Sigmoid colon (tissue), 7 donors: Measurements from ENCODE around the gene B4GALNT1. TPM values are rescaled to one million over a fixed set of nuclear protein-coding genes. Genes with fewer than 3 reads are reported as not detected.

Experiments
- DNase-seq: peaks from one replicate; pipeline ENCODE4 v3.0.0-alpha.2; 2019
- H3K27ac ChIP-seq, 4 donors: fragments of 200-600 bp; sonication (generic); one replicate each; pipeline ENCODE4 v1.5.1; 2016 to 2019; ENCODE audit warnings: mild to moderate bottlenecking in 1 of 4
- H3K27me3 ChIP-seq, 3 donors: fragments of 200-600 bp; sonication (generic); one replicate each; pipeline ENCODE4 v1.5.1; 2019; ENCODE audit warnings: mild to moderate bottlenecking in 1 of 3
- H3K36me3 ChIP-seq, 4 donors: fragments of 200-600 bp; sonication (generic); one replicate each; pipeline ENCODE4 v1.5.1; 2016 to 2019
- H3K4me1 ChIP-seq, 4 donors: fragments of 200-600 bp; sonication (generic); one replicate each; pipeline ENCODE4 v1.5.1; 2017 to 2019
- H3K4me3 ChIP-seq, 4 donors: fragments of 200-600 bp; sonication (generic); one replicate each; pipeline ENCODE4 v1.5.1; 2017 to 2019; ENCODE audit warnings: mild to moderate bottlenecking in 2 of 4, moderate library complexity in 1 of 4
- H3K9me3 ChIP-seq, 4 donors: fragments of 200-600 bp in 3 of 4; sonication (generic) in 3 of 4; one replicate each; pipeline versions ENCODE4 v1.5.1 to v1.6.1; 2013 to 2019
- CTCF ChIP-seq, 4 experiments: fragments of 450-650 bp in 3 of 4; fragments of 200-600 bp in 1 of 4; IDR thresholded peaks; one replicate each; pipeline ENCODE4 v1.5.1; 2016 to 2019; ENCODE audit warnings: antibody characterized with exemption in 4 of 4, mild to moderate bottlenecking in 3 of 4, moderate library complexity in 2 of 4
- EP300 ChIP-seq, 4 donors: sonication (generic); formaldehyde crosslinking; IDR thresholded peaks; one replicate each; pipeline ENCODE4 v1.6.1; 2017; ENCODE audit warnings: antibody characterized with exemption in 4 of 4
- POLR2A ChIP-seq, 2 donors: fragments of 450-650 bp; IDR thresholded peaks; one replicate each; pipeline ENCODE4 v1.6.1; 2016; ENCODE audit warnings: antibody characterized with exemption in 2 of 2, mild to moderate bottlenecking in 2 of 2, moderate library complexity in 2 of 2
- POLR2AphosphoS5 ChIP-seq, 4 donors: sonication (generic); formaldehyde crosslinking; IDR thresholded peaks; one replicate each; pipeline ENCODE4 v1.6.1; 2017; ENCODE audit warnings: antibody characterized with exemption in 4 of 4
- WGBS, 2 donors: extraction: QIAGEN DNeasy Blood & Tissue Kit; methylation state at CpG; one replicate each; pipeline ENCODE4 v1.1.7; 2013; 5-methylcytosine and 5-hydroxymethylcytosine counted together
- intact Hi-C: fragments of 100-400 bp; cut with DNase I; formaldehyde crosslinking; loops from one replicate; pipeline ENCODE4 v1.15.1; 2023
- polyA plus RNA-seq, 3 donors: library from polyadenylated mRNA; stranded (reverse); fragments of 200-250 nt; gene quantifications; one replicate each; pipeline ENCODE4 v1.2.3, GENCODE V29; 2013
- total RNA-seq, 4 donors: library from RNA; depleted of rRNA; stranded (reverse); fragments of >200 nt; gene quantifications; one replicate each; pipeline ENCODE4 v1.1.0, GENCODE V29; 2016
- donor health status: healthy with polysubstance abuse.
- donor health status: Bipolar disorder and iron deficiency.
- donor health status: healthy.

The B4GALNT1 gene
- total and polyA plus RNA-seq, 7 donors = 0.99 to 4.4 (median 3.2) TPM; not detected in 2

- Histone ChIP-seq H3K9me3 (no peaks in the 10 kb centered on the region), H3K27me3 (peaks cover 0 to 18% (median 0%) of the 10 kb centered on the region in 3 donors), H3K36me3 (peaks cover 16 to 39% (median 25%) of the 10 kb centered on the region in 4 donors), H3K4me3 (no peak overlapping the region), H3K27ac (peak overlapping the region in 1 of 4 donors; percentile 47), H3K4me1 (peaks cover 0 to 60% (median 56%) of the 10 kb centered on the region in 4 donors)
- intact Hi-C loops = no loop called here
- peak; percentile 55 for DNase-seq
- 63 to 84% methylated on average over 3 of the region's 3 CpGs for WGBS, 2 donors
- TF ChIP-seq EP300 (IDR thresholded peaks at IDR 0.05) (no peak), CTCF (IDR thresholded peaks at IDR 0.05) (no peak), POLR2A (IDR thresholded peaks at IDR 0.05) (no peak)
Measured at GRCh38 chr12:57616383-57617101, 16.5 kb downstream of the B4GALNT1 start.

GRCh38 chr12:57615637-57616036 lies 17.4 kb downstream of the B4GALNT1 start:
- Histone ChIP-seq H3K36me3 (peaks cover 16 to 39% (median 25%) of the 10 kb centered on the region in 4 donors), H3K4me3 (no peak overlapping the region), H3K27ac (peak overlapping the region in 1 of 4 donors; percentile 6), H3K9me3 (no peaks in the 10 kb centered on the region), H3K4me1 (peaks cover 0 to 60% (median 49%) of the 10 kb centered on the region in 4 donors), H3K27me3 (peaks cover 0 to 9% (median 0%) of the 10 kb centered on the region in 3 donors)
- TF ChIP-seq POLR2AphosphoS5 (IDR thresholded peaks at IDR 0.05) = no peak
- no peak for TF ChIP-seq CTCF (IDR thresholded peaks at IDR 0.05)
- no peak for TF ChIP-seq EP300 (IDR thresholded peaks at IDR 0.05)
- no peak for TF ChIP-seq POLR2A (IDR thresholded peaks at IDR 0.05)
- intact Hi-C loops = no loop called here
- WGBS, 2 donors = 78 to 84% methylated on average over 5 of the region's 5 CpGs
- DNase-seq = peak; percentile 41

- DNase-seq = peak; percentile 36
- peaks cover 0 to 63% (median 53%) of the 10 kb centered on the region in 4 donors for H3K4me1 ChIP-seq
- H3K27me3 ChIP-seq = peaks cover 0 to 3% (median 0%) of the 10 kb centered on the region in 3 donors
- H3K27ac ChIP-seq = peak overlapping the region in 3 of 4 donors; percentile 48 to 97 (median 96)
- H3K36me3 ChIP-seq = peaks cover 16 to 39% (median 25%) of the 10 kb centered on the region in 4 donors
- TF ChIP-seq CTCF (IDR thresholded peaks at IDR 0.05) = no peak
- no peak for TF ChIP-seq POLR2A (IDR thresholded peaks at IDR 0.05)
- no peak for TF ChIP-seq POLR2AphosphoS5 (IDR thresholded peaks at IDR 0.05)
- no peak for TF ChIP-seq EP300 (IDR thresholded peaks at IDR 0.05)
- 83 to 85% methylated on average over 11 of the region's 11 CpGs for WGBS, 2 donors
- intact Hi-C loops = loop anchor here (5.0 kb wide), 1 partner anchor 93 kb away; the partner anchor contains the start of genes DDIT3 and MBD6
- H3K4me3 ChIP-seq = no peak overlapping the region
- H3K9me3 ChIP-seq = no peaks in the 10 kb centered on the region
Measured at GRCh38 chr12:57614948-57615500, 18.0 kb downstream of the B4GALNT1 start.

GRCh38 chr12:57614178-57614947 lies 18.6 kb downstream of the B4GALNT1 start:
- peak overlapping the region in 1 of 4 donors; percentile 2 for H3K4me3 ChIP-seq

More at GRCh38 chr12:57614178-57614947, 18.6 kb downstream of the B4GALNT1 start:
- 42 to 46% methylated on average over 14 of the region's 14 CpGs for WGBS, 2 donors
- no peak for TF ChIP-seq POLR2AphosphoS5 (IDR thresholded peaks at IDR 0.05)
- no peak for TF ChIP-seq EP300 (IDR thresholded peaks at IDR 0.05)
- Histone ChIP-seq H3K36me3 (peaks cover 16 to 39% (median 25%) of the 10 kb centered on the region in 4 donors), H3K4me1 (peaks cover 0 to 70% (median 60%) of the 10 kb centered on the region in 4 donors), H3K9me3 (no peaks in the 10 kb centered on the region), H3K27me3 (no peaks in the 10 kb centered on the region), H3K27ac (peak overlapping the region; percentile 96 to 97 (median 96))
- DNase-seq = peak; percentile 77
- intact Hi-C loops = loop anchor here (5.0 kb wide), 1 partner anchor 92 kb away; the partner anchor contains the start of genes DDIT3 and MBD6
